Right lobe of liver (tissue), 6 donors: ENCODE measurements around the gene SLC35E2B. TPM values are rescaled to one million over a fixed set of nuclear protein-coding genes. Genes with fewer than 3 reads are reported as not detected.

Experiments used
- ATAC-seq, 4 donors: fragments of 200-7000 bp; cut with Tn5 transposase; one replicate each; pipeline ENCODE4 v1.9.1; 2020; ENCODE audit warnings: mild to moderate bottlenecking in 4 of 4, moderate library complexity in 4 of 4
- DNase-seq, 3 donors: peaks; one replicate each; pipeline ENCODE4 v3.0.0-alpha.2; 2020
- H3K27ac ChIP-seq, 3 donors: fragments of 200-600 bp; one replicate each; pipeline ENCODE4 v1.8.0; 2022
- H3K27me3 ChIP-seq, 2 donors: fragments of 200-600 bp; one replicate each; pipeline ENCODE4 v1.8.0; 2022
- H3K36me3 ChIP-seq, 4 donors: fragments of 200-600 bp; sonication (generic) in 1 of 4; one replicate each; pipeline versions ENCODE4 v1.5.1 to v1.8.0; 2017 to 2022; ENCODE audit warnings: control low read depth in 1 of 4
- H3K4me1 ChIP-seq, 4 donors: fragments of 200-600 bp; sonication (generic) in 1 of 4; one replicate each; pipeline versions ENCODE4 v1.5.1 to v1.8.0; 2017 to 2022; ENCODE audit warnings: control low read depth in 1 of 4
- H3K4me3 ChIP-seq, 3 donors: fragments of 200-600 bp; one replicate each; pipeline ENCODE4 v1.8.0; 2022
- H3K9me3 ChIP-seq, 4 donors: fragments of 200-600 bp; sonication (generic) in 1 of 4; one replicate each; pipeline versions ENCODE4 v1.5.1 to v1.8.0; 2017 to 2022; ENCODE audit warnings: control low read depth in 1 of 4
- CTCF ChIP-seq, 4 donors: fragments of 200-600 bp in 3 of 4; fragments of 450-650 bp in 1 of 4; IDR thresholded peaks; one replicate each; pipeline versions ENCODE4 v1.5.1 to v1.8.0; 2016 to 2022; ENCODE audit warnings: antibody characterized with exemption in 4 of 4, mild to moderate bottlenecking in 2 of 4
- POLR2A ChIP-seq: fragments of 450-650 bp; IDR thresholded peaks from one replicate; pipeline ENCODE4 v1.6.1; 2017; ENCODE audit warnings: antibody characterized with exemption, mild to moderate bottlenecking
- WGBS: methylation state at CpG from one replicate; pipeline ENCODE4 v1.1.6; 2018; ENCODE audit warnings: low coverage, low lambda C conversion rate; ENCODE audit not compliant: insufficient coverage; ENCODE audit errors: missing lambda C conversion rate; 5-methylcytosine and 5-hydroxymethylcytosine counted together
- intact Hi-C, 2 donors: fragments of 100-400 bp; cut with DNase I; formaldehyde crosslinking; loops; one replicate each; pipeline versions ENCODE4 v1.11.2 to v1.14.1; 2022
- total RNA-seq, 6 experiments: library from RNA; depleted of rRNA in 2 of 6; stranded (reverse); fragments of >200 nt in 2 of 6; fragmentation: NEBNext Ultra II Directional in 3 of 6; extraction: Animal tissue kit (Norgen Biotek cat#: 25700) in 3 of 6; gene quantifications; one replicate each; pipeline versions ENCODE4 v1.1.0 to v1.2.4, GENCODE V29; 2016 to 2023
- donor health status: DM: no; HTN: yes; CAD: no.
- donor health status: DM: no; HTN: no; CAD: no.
- donor health status: DM: no; HTN: no; CAD: no.
- donor health status: DM: no; HTN: yes; CAD: no.
- donor health status: DM: no; HTN: yes; CAD: no.

Gene SLC35E2B
- total RNA-seq, 6 experiments from 2014 or later = 13.4 to 19.9 (median 17.0) TPM

DNA sequence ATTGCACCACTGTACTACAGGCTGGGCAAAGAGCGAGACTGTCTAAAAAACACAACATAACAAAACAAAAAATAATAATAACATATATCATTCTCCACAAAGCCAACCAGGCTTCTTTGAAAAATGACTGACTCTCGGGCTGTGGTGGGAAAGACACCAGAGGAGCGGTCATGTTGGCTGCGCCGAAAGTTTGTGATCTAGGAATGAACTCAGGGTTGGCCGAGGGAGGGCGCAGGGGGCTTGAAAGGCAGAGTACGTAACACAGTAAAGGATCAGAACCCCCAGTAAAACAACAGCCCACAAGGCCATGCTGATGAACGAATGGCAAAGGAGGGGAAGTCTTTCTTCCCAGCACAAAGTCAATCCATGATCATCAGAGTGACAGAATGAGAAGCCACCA lies 4.7 kb downstream of the SLC35E2B start:
- H3K27me3 ChIP-seq = no peaks in the 10 kb centered on the region
- H3K4me1 ChIP-seq = peaks cover 0 to 4% (median 0%) of the 10 kb centered on the region in 4 donors
- whole genome bisulfite sequencing = 85% methylated on average over 6 of the region's 9 CpGs
- no peaks in the 10 kb centered on the region for H3K9me3 ChIP-seq
- H3K4me3 ChIP-seq = no peak overlapping the region
- TF ChIP-seq CTCF (IDR thresholded peaks at IDR 0.05) = no peak
- TF ChIP-seq POLR2A = no peak
- H3K36me3 ChIP-seq = no peaks in the 10 kb centered on the region
- intact Hi-C loops = no loop called here
- no peak for ATAC-seq
- H3K27ac ChIP-seq = no peak overlapping the region
- peak in 1 of 3 donors; percentile 32 for DNase-seq

GRCh38 chr1:1684031-1684681 lies 8.4 kb downstream of the SLC35E2B start:
- Histone ChIP-seq H3K9me3 (no peaks in the 10 kb centered on the region), H3K27ac (no peak overlapping the region)

GRCh38 chr1:1683104-1683905 lies 9.3 kb downstream of the SLC35E2B start:
- Histone ChIP-seq H3K27me3 (no peaks in the 10 kb centered on the region), H3K4me3 (no peak overlapping the region), H3K4me1 (peaks cover 0 to 15% (median 6%) of the 10 kb centered on the region in 4 donors), H3K9me3 (no peaks in the 10 kb centered on the region), H3K36me3 (no peaks in the 10 kb centered on the region), H3K27ac (no peak overlapping the region)
- 60% methylated on average over 12 of the region's 26 CpGs for WGBS
- no peak for TF ChIP-seq CTCF (IDR thresholded peaks at IDR 0.05)
- no peak for TF ChIP-seq POLR2A
- ATAC-seq (no peak), DNase-seq (peak in 1 of 3 donors; percentile 38)
- intact Hi-C loops = no loop called here

More at GRCh38 chr1:1684031-1684681, 8.4 kb downstream of the SLC35E2B start:
- TF ChIP-seq CTCF (IDR thresholded peaks at IDR 0.05) (no peak), POLR2A (no peak)
- Histone ChIP-seq H3K4me3 (no peak overlapping the region), H3K36me3 (no peaks in the 10 kb centered on the region), H3K27me3 (no peaks in the 10 kb centered on the region), H3K4me1 (peaks cover 0 to 7% (median 1%) of the 10 kb centered on the region in 4 donors)
- intact Hi-C loops = no loop called here
- 94% methylated on average over 12 of the region's 28 CpGs for WGBS
- ATAC-seq = no peak
- peak in 1 of 3 donors; percentile 37 for DNase-seq

DNA sequence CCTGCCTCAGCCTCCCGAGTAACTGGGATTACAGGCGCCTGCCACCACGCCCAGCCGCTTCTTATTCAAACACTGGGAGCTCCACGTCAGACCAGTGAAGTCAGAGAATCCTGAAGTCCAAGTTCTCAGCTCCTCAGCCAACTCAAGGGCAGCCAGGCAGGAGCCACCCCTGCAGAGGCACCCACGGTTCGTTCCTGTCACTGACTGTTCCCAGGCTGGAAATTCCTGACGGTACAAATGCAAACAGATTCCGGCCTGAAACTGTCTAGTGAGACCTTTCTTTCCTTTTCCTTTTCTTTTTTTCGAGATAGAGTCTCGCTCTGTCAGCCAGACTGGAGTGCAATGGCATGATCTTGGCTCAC lies 11.7 kb downstream of the SLC35E2B start:
- Histone ChIP-seq H3K27ac (no peak overlapping the region), H3K27me3 (no peaks in the 10 kb centered on the region), H3K36me3 (no peaks in the 10 kb centered on the region), H3K4me1 (peaks cover 0 to 15% (median 7%) of the 10 kb centered on the region in 4 donors), H3K4me3 (no peak overlapping the region), H3K9me3 (no peaks in the 10 kb centered on the region)
- DNase-seq = peak in 2 of 3 donors; percentile 16 to 24
- intact Hi-C loops = no loop called here
- TF ChIP-seq POLR2A (no peak), CTCF (IDR thresholded peaks at IDR 0.05) (no peak)
- 65% methylated on average over 9 of the region's 11 CpGs for WGBS
- no peak for ATAC-seq
